AG09319 (cell line): ENCODE measurements around the gene TAF4.

Experiments used
- DNase-seq: peaks from one replicate; pipeline ENCODE4 v3.0.0-alpha.2; 2010; ENCODE audit warnings: low read depth; ENCODE audit errors: extremely low read depth
- TF ChIP-seq, protein P1 (sequence below): IDR thresholded peaks from 2 replicates; pipeline ENCODE4 v1.5.1; 2011; ENCODE audit warnings: low read depth, mild to moderate bottlenecking, inconsistent platforms, low read length, moderate library complexity

The TAF4 gene

DNA sequence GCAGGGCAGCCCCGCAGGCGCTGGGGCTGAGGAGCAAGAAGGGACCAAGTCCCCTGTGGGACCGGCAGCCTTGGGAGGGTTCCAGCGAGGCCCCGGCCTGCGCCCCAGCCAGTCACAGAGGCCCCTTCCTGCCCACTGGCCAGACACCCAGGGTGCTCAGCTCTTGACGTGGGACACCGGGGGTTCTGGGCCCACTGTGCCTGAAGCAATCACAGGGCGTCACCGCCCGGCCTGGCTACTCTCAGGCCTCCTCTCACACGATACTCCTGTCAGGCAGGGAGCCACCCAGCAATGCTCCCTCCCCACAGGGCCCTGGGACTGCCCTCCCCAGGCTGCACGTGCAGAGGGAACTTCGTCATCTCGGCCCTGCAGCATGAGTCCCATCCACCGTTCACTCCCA lies 14.5 kb downstream of the TAF4 start:
- TF ChIP-seq, protein P1, sequence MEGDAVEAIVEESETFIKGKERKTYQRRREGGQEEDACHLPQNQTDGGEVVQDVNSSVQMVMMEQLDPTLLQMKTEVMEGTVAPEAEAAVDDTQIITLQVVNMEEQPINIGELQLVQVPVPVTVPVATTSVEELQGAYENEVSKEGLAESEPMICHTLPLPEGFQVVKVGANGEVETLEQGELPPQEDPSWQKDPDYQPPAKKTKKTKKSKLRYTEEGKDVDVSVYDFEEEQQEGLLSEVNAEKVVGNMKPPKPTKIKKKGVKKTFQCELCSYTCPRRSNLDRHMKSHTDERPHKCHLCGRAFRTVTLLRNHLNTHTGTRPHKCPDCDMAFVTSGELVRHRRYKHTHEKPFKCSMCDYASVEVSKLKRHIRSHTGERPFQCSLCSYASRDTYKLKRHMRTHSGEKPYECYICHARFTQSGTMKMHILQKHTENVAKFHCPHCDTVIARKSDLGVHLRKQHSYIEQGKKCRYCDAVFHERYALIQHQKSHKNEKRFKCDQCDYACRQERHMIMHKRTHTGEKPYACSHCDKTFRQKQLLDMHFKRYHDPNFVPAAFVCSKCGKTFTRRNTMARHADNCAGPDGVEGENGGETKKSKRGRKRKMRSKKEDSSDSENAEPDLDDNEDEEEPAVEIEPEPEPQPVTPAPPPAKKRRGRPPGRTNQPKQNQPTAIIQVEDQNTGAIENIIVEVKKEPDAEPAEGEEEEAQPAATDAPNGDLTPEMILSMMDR = no peak

GRCh38 chr20:62050166-62051120 lies 15.2 kb downstream of the TAF4 start:
- TF ChIP-seq, protein P1 = no peak
- DNase-seq = no peak

More for the DNA sequence above, 14.5 kb downstream of the TAF4 start:
- DNase-seq = no peak

DNA sequence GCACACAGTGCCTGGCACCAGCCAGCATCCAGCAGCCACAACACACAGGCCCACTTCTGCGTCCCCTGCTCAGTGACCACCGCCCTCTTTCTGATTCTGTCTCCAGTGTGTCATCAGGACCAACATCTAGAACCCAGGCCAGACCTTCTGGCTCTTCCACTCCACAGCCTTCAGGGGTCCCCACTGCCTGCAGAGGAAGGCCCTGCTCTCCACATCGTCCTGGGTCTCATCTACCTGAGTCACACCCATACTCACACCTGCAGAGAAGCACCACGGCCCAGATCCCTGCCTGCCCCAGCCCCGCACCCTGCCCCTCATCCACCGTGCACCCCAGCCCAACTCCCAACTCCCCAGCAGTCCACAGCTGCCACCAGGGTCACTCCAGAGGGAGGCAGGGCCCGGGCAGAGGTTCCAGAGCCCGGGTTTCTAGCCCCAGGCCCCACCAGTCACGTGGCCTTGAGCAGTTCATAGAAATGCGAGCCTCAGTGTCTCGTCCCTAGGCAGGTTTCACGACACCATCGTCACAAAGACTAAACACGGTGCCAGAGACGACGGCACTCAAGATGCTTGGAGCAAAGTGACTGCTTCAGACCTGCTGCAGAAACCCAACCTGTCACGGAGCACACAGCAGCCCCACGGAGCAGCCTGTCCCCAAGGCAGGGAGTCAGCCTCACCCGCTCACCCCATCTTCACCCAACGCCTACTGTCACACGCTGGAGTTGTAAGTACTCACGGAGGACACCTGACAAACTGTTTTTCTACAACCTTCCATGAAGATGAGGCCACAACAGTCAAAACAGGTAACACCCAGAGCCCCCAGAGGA lies 16.1 kb downstream of the TAF4 start:
- TF ChIP-seq, protein P1 = no peak
- DNase-seq = no peak

GRCh38 chr20:62048821-62049291 lies 16.8 kb downstream of the TAF4 start:
- DNase-seq = no peak
- TF ChIP-seq, protein P1 = no peak

- TF ChIP-seq, protein P1 = no peak
- no peak for DNase-seq
Measured at GRCh38 chr20:62048346-62048761, 17.3 kb downstream of the TAF4 start.

- no peak for DNase-seq
- TF ChIP-seq, protein P1 = no peak
Measured at GRCh38 chr20:62047666-62048345, 17.9 kb downstream of the TAF4 start.
